ENCODE measurements around the gene PARD3.

The PARD3 gene

GRCh38 chr10:34526186-34526585 lies 288.9 kb downstream of the PARD3 start:
- DNase-seq = peak; percentile 18

- no peak for DNase-seq
Measured at GRCh38 chr10:34524369-34525091, 290.6 kb downstream of the PARD3 start.

- no peak for DNase-seq
Measured at GRCh38 chr10:34523017-34523767, 291.9 kb downstream of the PARD3 start.

- DNase-seq = no peak
Measured at GRCh38 chr10:34522546-34522945, 292.6 kb downstream of the PARD3 start.

- no peak for DNase-seq
Measured at GRCh38 chr10:34520510-34520909, 294.6 kb downstream of the PARD3 start.

GRCh38 chr10:34520084-34520483 lies 295.0 kb downstream of the PARD3 start:
- DNase-seq = no peak

GRCh38 chr10:34514290-34514689 lies 300.8 kb downstream of the PARD3 start:
- DNase-seq = no peak

- no peak for DNase-seq
Measured at GRCh38 chr10:34513636-34514035, 301.5 kb downstream of the PARD3 start.

- DNase-seq = no peak
Measured at GRCh38 chr10:34507217-34507616, 307.9 kb downstream of the PARD3 start.

- no peak for DNase-seq
Measured at GRCh38 chr10:34506786-34507185, 308.3 kb downstream of the PARD3 start.

GRCh38 chr10:34505338-34505737 lies 309.8 kb downstream of the PARD3 start:
- DNase-seq = no peak

GRCh38 chr10:34504534-34504933 lies 310.6 kb downstream of the PARD3 start:
- no peak for DNase-seq

GRCh38 chr10:34503704-34504103 lies 311.4 kb downstream of the PARD3 start:
- DNase-seq = no peak

GRCh38 chr10:34499612-34500279 lies 315.4 kb downstream of the PARD3 start:
- no peak for DNase-seq

- no peak for DNase-seq
Measured at GRCh38 chr10:34498821-34499220, 316.3 kb downstream of the PARD3 start.

GRCh38 chr10:34495938-34496337 lies 319.2 kb downstream of the PARD3 start:
- DNase-seq = no peak

GRCh38 chr10:34494012-34494411 lies 321.1 kb downstream of the PARD3 start:
- no peak for DNase-seq

- no peak for DNase-seq
Measured at GRCh38 chr10:34492081-34492480, 323.0 kb downstream of the PARD3 start.

GRCh38 chr10:34491678-34492077 lies 323.4 kb downstream of the PARD3 start:
- no peak for DNase-seq

- DNase-seq = no peak
Measured at GRCh38 chr10:34489973-34490745, 324.9 kb downstream of the PARD3 start.

GRCh38 chr10:34489411-34489810 lies 325.7 kb downstream of the PARD3 start:
- DNase-seq = no peak

GRCh38 chr10:34488476-34489130 lies 326.5 kb downstream of the PARD3 start:
- no peak for DNase-seq

- DNase-seq = no peak
Measured at GRCh38 chr10:34486008-34486407, 329.1 kb downstream of the PARD3 start.

Measured in right hindlimb (tissue), 1 donor.